Endothelial cell of umbilical vein (primary cell): ENCODE results near the gene SMARCA4.
"Not testable (repeated sequence)": the region's sequence is repeated elsewhere in the genome, so short reads cannot be mapped to it uniquely, and the experiment has no call there.

Source experiments
- CTCF ChIP-seq, 2 donors: IDR thresholded peaks; 1 replicate in 1 of 2; 2 replicates in 1 of 2; pipeline ENCODE4 v1.5.1; 2011; ENCODE audit warnings: low read length in 2 of 2, mild to moderate bottlenecking in 2 of 2, moderate library complexity in 2 of 2, control low read depth in 1 of 2, inconsistent platforms in 1 of 2, low read depth in 1 of 2; ENCODE audit not compliant: insufficient read depth in 1 of 2; ENCODE audit errors: extremely low read depth in 1 of 2
- EZH2 ChIP-seq: IDR thresholded peaks from 2 replicates; pipeline ENCODE4 v1.6.1; 2012; ENCODE audit warnings: borderline replicate concordance, low read depth, mild to moderate bottlenecking, moderate library complexity, low read length, inconsistent platforms; ENCODE audit not compliant: severe bottlenecking
- POLR2A ChIP-seq: IDR thresholded peaks from 2 replicates; pipeline ENCODE4 v1.6.1; 2012; ENCODE audit warnings: low read depth, mild to moderate bottlenecking, control low read depth, low read length

- not testable (repeated sequence) for TF ChIP-seq CTCF (IDR thresholded peaks at IDR 0.05; ENCODE audit: extremely low read depth in 1 of 2, insufficient read depth in 1 of 2, low read depth in 1 of 2, low read length in 2 of 2); POLR2A; EZH2
These were observed 116.0 kb downstream of the SMARCA4 start for GRCh38 chr19:11076792-11077191.
